Brain microvascular endothelial cell (primary cell): ENCODE results near the gene CHCHD5.
A peak's percentile ranks its signal among the peaks of the same experiment; 100 is the strongest.
"Not testable (repeated sequence)": the region's sequence is repeated elsewhere in the genome, so short reads cannot be mapped to it uniquely, and the experiment has no call there.

Experiments
- DNase-seq: peaks from one replicate; pipeline ENCODE4 v3.0.0-alpha.2; 2020
- H3K27ac ChIP-seq: fragments of 250-450 bp; sonication (Bioruptor Pico); 2 replicates; pipeline ENCODE4 v1.5.1; 2020; ENCODE audit warnings: mild to moderate bottlenecking, moderate library complexity
- H3K27me3 ChIP-seq: fragments of 250-450 bp; sonication (Bioruptor Pico); replicated peaks from 2 replicates; pipeline ENCODE4 v1.5.1; 2020; ENCODE audit warnings: mild to moderate bottlenecking
- H3K36me3 ChIP-seq: fragments of 250-450 bp; sonication (Bioruptor Pico); replicated peaks from 2 replicates; pipeline ENCODE4 v1.5.1; 2020; ENCODE audit warnings: mild to moderate bottlenecking
- H3K4me3 ChIP-seq: 2 replicates; pipeline ENCODE4 v1.5.1; 2011; ENCODE audit warnings: low read depth, mild to moderate bottlenecking, control low read depth, low read length, moderate library complexity
- in situ Hi-C: cut with HindIII; loops from 2 replicates; pipeline ENCODE4 v1.10.0; 2017; ENCODE audit warnings: low sequenced_read_pairs, low pct_ligation_motif_present
- TF ChIP-seq, protein P1 (sequence below): IDR thresholded peaks from 2 replicates; pipeline ENCODE4 v1.5.1; 2011; ENCODE audit warnings: low read depth, mild to moderate bottlenecking, moderate library complexity, low read length, control low read depth, inconsistent platforms; ENCODE audit errors: missing control alignments

Gene CHCHD5

DNA sequence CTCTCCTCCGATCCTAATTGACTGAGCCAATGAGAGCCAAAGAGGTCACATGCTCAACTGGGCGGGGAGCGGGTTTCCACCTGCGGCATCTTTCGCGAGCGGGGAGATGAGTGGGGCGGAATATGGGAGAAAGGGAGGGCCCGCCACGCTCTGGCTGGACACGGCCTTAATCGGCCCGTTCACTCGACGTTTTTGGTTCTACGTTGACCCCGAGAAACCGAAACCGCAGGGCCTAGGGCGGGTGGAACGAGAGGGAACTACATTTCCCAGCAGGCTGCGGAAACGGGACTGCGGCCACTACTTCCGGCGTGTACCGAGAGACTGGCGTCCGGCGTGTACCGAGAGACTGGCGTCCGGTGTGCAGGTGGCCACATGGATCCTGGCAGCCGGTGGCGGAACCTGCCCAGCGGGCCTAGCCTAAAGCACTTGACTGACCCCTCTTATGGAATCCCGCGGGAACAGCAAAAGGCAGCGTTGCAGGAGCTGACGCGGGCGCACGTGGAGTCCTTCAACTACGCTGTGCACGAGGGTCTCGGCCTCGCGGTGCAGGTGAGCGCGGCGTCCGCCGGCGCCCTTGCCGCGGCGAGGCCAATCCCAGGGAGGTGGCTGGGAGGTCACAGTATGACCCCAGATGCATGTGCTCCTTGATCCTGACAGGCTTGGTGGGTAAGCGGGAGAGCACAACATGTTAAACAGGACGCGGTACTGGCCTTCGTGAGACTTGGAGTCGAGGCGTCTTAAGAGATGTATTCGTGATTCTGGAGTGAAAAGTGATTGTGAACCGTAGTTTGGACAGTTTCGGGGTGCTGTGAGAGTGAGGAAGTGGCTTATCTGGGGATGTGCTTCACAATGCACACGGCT is 42.1 kb upstream of the CHCHD5 start, which contains the start of gene POLR1B:
Gene POLR1B, plus strand, starts transcription at position 343 of the 861 bp plus-strand sequence. Its CDS starts 30 bp downstream, at position 373.
- Histone ChIP-seq H3K27ac (peak within 1 kb of the TSS; percentile 95), H3K4me3 (peak within 1 kb of the TSS; percentile 96), H3K36me3 (peaks cover 4% of the 10 kb centered on the region), H3K27me3 (no peaks in the 10 kb centered on the region)
- TF ChIP-seq, protein P1, sequence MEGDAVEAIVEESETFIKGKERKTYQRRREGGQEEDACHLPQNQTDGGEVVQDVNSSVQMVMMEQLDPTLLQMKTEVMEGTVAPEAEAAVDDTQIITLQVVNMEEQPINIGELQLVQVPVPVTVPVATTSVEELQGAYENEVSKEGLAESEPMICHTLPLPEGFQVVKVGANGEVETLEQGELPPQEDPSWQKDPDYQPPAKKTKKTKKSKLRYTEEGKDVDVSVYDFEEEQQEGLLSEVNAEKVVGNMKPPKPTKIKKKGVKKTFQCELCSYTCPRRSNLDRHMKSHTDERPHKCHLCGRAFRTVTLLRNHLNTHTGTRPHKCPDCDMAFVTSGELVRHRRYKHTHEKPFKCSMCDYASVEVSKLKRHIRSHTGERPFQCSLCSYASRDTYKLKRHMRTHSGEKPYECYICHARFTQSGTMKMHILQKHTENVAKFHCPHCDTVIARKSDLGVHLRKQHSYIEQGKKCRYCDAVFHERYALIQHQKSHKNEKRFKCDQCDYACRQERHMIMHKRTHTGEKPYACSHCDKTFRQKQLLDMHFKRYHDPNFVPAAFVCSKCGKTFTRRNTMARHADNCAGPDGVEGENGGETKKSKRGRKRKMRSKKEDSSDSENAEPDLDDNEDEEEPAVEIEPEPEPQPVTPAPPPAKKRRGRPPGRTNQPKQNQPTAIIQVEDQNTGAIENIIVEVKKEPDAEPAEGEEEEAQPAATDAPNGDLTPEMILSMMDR: no peak
- in situ Hi-C loops: no loop called here
- DNase-seq: peak; percentile 69

DNA sequence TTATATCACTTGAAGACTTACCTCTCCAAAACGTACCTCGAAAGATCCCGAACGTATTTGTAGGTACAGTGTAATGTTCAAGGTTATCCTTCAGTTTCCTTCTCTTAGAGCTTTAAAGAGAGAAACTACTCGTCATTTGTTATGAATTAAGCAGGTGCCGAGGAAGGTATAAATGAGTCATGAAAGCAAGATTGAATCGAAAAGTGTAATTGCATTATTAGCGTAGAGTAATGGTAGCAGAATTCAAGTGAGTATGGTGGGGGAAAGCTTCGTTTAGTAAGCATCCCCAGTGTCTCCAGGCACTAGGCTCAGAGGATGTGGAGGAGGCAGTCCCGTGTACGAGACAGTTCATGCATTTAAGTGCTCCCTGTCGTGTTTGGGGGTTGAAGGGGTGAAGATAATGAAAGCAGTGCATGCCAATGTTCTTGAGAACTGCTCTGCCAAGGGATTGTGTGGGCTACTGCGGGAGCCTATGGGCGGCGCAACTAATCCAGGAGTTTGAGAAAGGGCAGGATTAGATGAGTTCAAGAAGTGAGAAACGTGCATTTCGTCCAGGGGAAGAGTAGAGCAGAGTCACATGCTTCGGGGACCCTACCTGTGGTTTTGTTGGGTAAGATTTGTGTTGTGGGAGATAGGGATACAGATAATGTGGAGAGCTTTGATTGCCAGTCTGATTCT is 41.3 kb upstream of the CHCHD5 start:
- DNase-seq: no peak
- TF ChIP-seq, protein P1: peak; percentile 12
- no peaks in the 10 kb centered on the region for H3K27me3 ChIP-seq
- H3K36me3 ChIP-seq: peaks cover 10% of the 10 kb centered on the region
- in situ Hi-C loops: no loop called here
- H3K4me3 ChIP-seq: peak overlapping the region; percentile 96
- no peak overlapping the region for H3K27ac ChIP-seq

DNA sequence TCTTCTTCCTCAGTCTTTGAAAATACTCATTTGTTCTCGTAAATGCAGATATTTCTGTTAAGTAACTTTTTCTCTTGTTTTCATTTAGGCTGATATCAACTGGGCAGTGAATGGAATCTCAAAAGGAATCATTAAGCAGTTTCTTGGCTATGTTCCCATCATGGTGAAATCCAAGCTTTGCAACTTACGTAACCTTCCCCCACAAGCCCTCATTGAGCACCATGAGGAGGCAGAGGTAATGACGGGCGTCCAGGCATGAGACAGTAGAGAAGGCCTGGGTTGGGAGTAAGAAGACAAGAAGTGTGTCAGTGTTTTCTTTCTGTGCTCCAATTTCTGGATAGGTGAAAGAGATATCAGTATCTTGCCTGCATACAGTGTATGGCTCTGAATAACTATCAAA is 37.1 kb upstream of the CHCHD5 start:
- peaks cover 36% of the 10 kb centered on the region for H3K36me3 ChIP-seq
- in situ Hi-C loops: no loop called here
- TF ChIP-seq, protein P1: no peak
- no peak for DNase-seq
- no peaks in the 10 kb centered on the region for H3K27me3 ChIP-seq
- H3K27ac ChIP-seq: no peak overlapping the region
- no peak overlapping the region for H3K4me3 ChIP-seq

DNA sequence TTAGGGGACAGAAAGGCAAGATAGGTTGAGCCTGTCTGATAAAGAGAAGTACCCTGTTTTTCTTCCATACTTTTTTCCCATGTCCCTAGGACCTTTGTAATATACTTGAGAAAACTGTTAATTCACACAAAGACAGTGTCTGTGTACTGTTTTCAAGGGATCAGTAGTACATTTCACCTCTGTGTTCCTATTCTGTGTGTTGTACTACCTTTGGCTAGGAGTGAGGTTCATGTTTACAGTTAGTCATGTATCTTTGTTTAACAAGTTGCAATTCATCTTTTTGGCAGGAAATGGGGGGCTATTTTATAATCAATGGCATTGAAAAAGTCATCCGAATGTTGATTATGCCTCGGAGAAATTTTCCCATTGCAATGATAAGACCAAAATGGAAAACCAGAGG is 35.4 kb upstream of the CHCHD5 start:
- TF ChIP-seq, protein P1: no peak
- in situ Hi-C loops: no loop called here
- H3K27me3 ChIP-seq: no peaks in the 10 kb centered on the region
- H3K27ac ChIP-seq: no peak overlapping the region
- no peak for DNase-seq
- peaks cover 48% of the 10 kb centered on the region for H3K36me3 ChIP-seq
- H3K4me3 ChIP-seq: no peak overlapping the region

DNA sequence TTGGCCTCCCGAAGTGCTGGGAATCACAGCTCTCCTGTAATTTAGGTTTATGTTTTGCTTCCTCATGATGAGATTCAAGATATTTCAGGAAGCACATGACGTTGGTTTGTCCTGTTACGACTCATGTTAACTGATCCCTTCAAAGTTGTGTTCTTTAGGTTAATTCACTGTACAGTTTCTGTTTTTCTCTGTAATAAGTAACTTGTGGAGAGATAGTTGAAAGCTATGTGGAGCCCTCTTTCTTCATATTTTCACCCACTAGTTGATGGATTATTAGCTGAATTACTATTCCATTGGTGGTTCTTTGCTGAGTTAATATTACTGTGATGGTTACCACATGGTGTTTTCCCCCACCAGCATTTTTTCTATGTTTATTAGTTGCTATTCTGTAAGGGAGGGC is 18.3 kb upstream of the CHCHD5 start:
- in situ Hi-C loops: no loop called here
- no peak for DNase-seq

DNA sequence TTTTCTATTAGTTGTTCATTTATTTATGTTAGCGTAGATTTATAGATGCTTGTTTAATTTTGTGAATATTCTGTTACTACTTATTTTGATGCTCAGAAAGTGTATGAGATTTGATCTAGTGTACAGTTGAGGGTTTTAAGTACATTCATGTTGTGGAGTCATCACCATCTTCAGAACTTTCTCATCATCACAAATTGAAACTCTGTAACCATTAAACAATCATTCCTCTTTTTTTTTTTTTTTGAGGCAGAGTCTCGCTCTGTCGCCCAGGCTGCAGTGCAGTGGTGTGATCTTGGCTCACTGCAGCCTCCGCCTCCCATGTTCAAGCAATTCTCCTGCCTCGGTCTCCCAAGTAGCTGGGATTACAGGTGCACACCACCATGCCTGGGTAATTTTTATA is 17.9 kb upstream of the CHCHD5 start:
- in situ Hi-C loops, H3K27ac ChIP-seq, H3K27me3 ChIP-seq, DNase-seq, H3K4me3 ChIP-seq: not testable (repeated sequence)
- H3K36me3 ChIP-seq: peaks cover 58% of the 10 kb centered on the region

More for the DNA sequence above, 18.3 kb upstream of the CHCHD5 start:
- Histone ChIP-seq H3K4me3 (no peak overlapping the region), H3K27ac (no peak overlapping the region), H3K27me3 (no peaks in the 10 kb centered on the region), H3K36me3 (peaks cover 59% of the 10 kb centered on the region)
- TF ChIP-seq, protein P1: no peak
